T-helper 2 cell treated with Interferon-gamma antibody and Interleukin-4, amounts not matched to agents 100 ng/mL and 5 ng/mL, for 36 hours (primary cell): ENCODE data around the gene POMP. TPM values are rescaled to one million over a fixed set of nuclear protein-coding genes. Genes with fewer than 3 reads are reported as not detected.
"Not testable (repeated sequence)": the region's sequence is repeated elsewhere in the genome, so short reads cannot be mapped to it uniquely, and the experiment has no call there.

Experiments used
- intact Hi-C: fragments of 100-400 bp; cut with micrococcal nuclease; formaldehyde crosslinking; loops from one replicate; pipeline ENCODE4 v1.15.1; 2023
- total RNA-seq: library from RNA; stranded (reverse); gene quantifications from 2 replicates; pipeline ENCODE4 v1.2.3, GENCODE V29; 2022

POMP gene
- total RNA-seq, 1 donor from 2014 or later: 104 TPM

DNA sequence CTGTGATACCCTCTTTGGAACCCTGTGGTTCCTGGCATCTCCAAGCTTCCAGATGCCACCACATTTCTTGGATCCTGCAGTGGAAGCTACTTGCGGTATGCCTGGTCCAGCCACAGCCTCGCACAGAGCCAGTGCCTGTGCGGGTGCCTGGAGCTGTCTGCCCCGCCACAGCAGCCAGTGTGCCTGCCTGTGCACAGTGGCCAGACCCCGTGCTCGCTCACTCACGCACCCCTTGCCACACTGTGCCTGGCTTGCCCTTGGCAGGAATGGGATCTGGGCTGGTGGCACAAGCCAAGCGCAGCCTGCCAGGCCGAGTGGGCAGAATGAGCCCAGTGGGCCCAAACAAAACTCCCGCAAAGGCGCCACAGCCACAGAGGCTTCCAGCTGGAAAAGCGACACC lies 26.2 kb downstream of the POMP start:
- intact Hi-C loops: no loop called here

- intact Hi-C loops: no loop called here
Observed at GRCh38 chr13:28685892-28686291, 27.0 kb downstream of the POMP start.

GRCh38 chr13:28693605-28694491 lies 34.9 kb downstream of the POMP start:
- intact Hi-C loops: not testable (repeated sequence)

DNA sequence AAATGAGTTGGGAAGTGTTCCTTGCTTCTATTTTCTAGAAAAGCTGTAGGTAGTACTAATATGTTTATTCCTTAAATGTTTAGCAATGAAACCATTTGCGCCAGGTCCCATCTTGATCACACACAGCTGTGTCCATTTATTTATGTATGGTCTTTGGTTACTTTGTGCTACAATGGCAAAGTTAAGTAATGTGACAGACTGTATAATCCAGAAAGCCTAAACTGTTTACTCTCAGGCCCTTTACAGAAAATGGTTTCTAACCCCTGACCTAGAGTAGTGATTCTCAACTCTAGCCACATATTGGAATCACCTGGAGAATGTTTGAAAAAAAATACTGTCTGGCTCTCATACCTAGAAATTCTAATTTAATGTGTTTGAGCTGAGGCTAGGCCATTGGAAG lies 38.5 kb downstream of the POMP start:
- intact Hi-C loops: no loop called here

DNA sequence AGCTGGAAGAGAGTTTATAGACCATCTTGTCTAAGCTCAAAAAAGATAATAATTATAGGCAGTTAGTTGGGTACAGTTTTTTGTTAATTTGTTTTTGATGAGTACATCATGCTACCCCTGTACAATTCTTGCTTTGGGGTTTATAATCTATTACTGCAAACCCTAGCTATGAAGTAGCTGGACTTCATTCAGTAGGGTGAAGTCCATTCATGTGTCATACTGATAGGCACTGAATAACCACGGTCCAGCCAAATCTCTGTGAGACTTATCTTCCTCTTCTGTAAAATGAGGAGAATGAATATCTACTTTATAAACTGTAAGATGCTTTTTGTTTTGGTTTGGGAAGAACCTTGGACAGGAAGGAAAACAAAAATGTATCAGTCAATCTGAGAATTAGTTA lies 40.3 kb downstream of the POMP start:
- intact Hi-C loops: no loop called here

GRCh38 chr13:28704282-28704681 lies 45.4 kb downstream of the POMP start:
- intact Hi-C loops: no loop called here

- intact Hi-C loops: no loop called here
Observed at GRCh38 chr13:28704919-28705318, 46.0 kb downstream of the POMP start.

GRCh38 chr13:28705461-28706083 lies 46.6 kb downstream of the POMP start:
- intact Hi-C loops: no loop called here

GRCh38 chr13:28707629-28708427 lies 48.9 kb downstream of the POMP start:
- intact Hi-C loops: loop anchor here (2.0 kb wide), 1 partner anchor 49 kb away; the partner anchor contains the start of gene POMP

DNA sequence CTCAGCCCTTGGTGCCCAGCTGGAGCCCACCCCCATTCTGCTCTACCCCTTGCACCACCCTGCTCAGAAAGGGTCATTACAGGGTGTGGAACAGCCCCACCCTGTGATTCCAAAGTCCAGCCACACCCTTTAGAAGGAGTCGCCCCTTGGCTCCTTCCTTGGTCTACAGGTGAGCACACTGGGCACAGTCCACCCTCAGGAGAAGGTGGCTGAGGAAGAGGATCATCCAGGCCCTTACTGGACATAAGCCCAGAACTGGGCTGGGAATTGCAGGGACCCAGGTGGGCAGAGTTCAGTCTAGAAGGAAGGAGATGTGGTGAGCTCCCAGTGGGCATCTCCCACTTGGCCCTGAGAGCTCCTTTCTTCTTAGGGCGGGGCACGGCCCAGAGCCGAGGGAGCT lies 51.2 kb downstream of the POMP start:
- intact Hi-C loops: loop anchor here (10.0 kb wide), 1 partner anchor 1255 kb away; the partner anchor contains the start of gene MTIF3

DNA sequence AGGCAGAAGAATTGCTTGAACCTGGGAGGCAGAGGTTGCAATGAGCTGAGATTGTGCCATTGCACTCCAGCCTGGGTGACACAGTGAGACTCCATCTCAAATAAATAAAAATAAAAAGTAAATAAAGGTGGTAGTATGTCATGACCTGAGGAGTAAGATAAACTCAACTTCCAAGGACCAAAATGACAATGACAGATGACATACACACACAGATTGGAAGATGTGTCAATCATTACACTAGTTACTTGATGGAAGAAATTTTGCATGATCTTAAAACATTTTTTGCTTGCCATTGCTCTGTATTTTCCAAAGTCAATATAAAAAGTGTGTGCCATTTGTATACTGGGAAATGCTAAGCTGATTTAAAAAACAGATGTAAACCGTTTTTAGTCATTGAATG lies 55.7 kb downstream of the POMP start:
- intact Hi-C loops: loop anchor here (10.0 kb wide), 1 partner anchor 1260 kb away; the partner anchor contains the start of gene MTIF3

DNA sequence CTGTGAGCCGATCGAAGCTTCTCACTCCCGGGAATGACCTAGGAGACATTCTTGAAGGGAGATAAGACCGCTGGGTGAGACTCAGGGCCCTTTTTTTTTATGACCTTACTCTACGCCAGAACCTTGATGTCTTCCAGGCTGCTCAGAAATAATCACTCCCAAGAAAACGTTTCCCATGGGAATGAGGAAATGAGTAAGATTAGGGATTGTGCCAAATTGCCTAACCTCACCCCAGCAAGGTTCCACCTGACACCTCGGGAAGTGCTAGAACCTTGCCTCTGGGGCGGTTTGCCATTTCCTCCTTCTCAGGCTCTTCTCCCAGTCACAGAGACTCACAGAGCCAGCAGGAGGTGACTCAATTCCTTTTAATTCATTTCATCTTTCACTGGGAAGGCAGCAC lies 57.6 kb downstream of the POMP start:
- intact Hi-C loops: loop anchor here (10.0 kb wide), 1 partner anchor 1262 kb away; the partner anchor contains the start of gene MTIF3

- intact Hi-C loops: loop anchor here (10.0 kb wide), 1 partner anchor 1262 kb away; the partner anchor contains the start of gene MTIF3
Observed at GRCh38 chr13:28717170-28717569, 58.2 kb downstream of the POMP start.

- intact Hi-C loops: loop anchor here (2.0 to 10.0 kb wide), 2 partner anchors 59 to 1263 kb away; partner anchors contain the start of genes MTIF3 and POMP
Observed at GRCh38 chr13:28718196-28718542, 59.2 kb downstream of the POMP start.

DNA sequence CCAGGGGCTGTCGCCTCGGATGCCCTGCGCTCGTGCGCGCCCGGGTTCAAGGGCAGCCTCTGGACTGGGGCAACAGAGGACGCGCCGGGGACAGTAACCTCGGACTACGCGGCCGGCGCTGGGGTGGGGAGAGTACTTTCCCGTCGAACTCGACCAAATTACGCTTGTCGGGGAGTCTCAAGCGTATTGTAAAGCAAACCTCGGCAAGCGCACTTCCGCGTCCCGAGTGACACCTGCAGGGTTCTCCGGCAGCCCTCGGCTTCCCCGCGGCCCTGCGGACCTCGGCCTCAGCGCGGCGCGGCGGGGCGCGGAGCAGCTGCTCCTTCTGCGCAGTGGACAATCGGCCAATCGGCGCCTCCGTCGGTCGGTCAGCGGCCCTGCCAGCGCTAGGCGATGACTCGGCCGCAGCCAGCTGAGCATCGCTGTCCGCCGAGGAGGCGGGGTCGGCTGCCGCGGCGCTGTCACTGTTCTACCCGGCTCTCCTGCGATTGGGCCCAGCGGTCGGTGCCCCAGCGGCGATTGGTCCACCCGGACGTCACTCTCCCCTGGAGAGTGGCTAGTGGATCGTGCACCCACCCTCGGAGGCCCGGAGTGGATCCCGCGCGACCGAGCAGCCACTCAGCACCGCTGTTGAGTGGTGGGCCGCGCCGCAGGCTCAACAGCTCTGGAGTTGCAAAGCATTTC lies 59.8 kb downstream of the POMP start, which contains the start of gene SLC46A3:
Gene SLC46A3 (minus strand): TSS at position 428 of the 684 bp plus-strand sequence. CDS start 972 bp downstream, outside the sequence.
- intact Hi-C loops: loop anchor here (2.0 to 10.0 kb wide), 2 partner anchors 60 to 1264 kb away; partner anchors contain the start of genes MTIF3 and POMP

DNA sequence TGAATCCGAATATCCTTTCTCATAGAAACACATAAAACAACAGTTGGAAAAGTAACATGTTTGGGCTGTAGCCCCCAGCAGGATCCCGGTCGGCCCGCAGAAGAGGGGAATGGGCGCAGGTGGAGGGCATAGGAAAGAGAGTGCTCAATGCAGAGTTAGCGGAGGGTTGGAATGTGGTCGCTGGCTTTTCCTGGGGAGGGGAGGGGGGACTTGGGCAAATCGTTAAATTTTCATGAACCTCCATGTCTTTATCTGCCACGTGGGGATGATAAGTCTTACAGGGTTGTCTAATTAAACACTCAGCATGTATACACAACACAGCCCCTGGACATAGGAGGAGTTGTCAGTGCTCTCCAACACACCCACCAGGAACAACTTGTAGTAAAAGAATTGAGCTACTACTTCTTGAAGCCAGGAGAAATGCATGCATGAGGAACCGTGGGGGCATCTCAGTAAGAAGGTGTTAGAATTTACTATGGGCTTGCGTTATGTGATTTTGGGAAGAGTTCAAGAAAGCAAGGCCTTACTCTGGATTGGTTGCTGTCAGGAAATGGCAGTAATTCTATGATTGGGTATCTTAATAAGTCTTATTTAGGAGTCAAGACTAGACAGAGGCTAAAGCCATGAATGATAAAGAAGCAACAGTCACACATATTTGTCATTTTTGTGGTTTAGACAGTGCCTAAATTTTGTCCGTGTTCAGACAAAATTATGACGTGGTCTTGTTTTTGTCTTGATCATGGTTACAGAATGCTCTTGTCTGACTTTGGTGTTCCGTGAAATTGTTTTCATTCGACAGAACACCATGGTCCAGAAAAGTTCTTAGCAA lies 60.5 kb downstream of the POMP start:
- intact Hi-C loops: loop anchor here (2.0 to 10.0 kb wide), 2 partner anchors 61 to 1265 kb away; partner anchors contain the start of genes MTIF3 and POMP

DNA sequence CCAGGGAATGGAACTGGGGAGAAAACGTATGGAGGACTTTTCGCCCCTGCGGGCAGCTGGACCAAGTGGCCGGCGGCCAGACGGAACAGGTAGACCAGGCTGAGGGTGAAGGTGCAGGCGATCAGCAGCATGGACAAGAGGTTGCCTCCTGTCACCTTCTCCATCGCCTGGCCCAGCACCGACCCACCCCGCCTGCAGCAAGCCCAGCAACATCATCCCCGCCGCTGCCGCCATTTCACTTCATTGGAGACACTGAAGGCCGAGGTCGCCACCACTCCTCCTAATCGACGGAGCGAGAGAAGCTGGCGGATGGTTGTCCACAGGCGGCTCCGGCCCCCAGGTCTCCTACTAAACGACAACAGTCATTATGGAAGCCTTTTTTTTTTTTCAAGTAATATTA lies 64.9 kb downstream of the POMP start:
- intact Hi-C loops: no loop called here

- intact Hi-C loops: no loop called here
Observed at GRCh38 chr13:28725046-28725610, 66.2 kb downstream of the POMP start.
